ENCODE results near the gene POU2F1.

The POU2F1 gene

DNA sequence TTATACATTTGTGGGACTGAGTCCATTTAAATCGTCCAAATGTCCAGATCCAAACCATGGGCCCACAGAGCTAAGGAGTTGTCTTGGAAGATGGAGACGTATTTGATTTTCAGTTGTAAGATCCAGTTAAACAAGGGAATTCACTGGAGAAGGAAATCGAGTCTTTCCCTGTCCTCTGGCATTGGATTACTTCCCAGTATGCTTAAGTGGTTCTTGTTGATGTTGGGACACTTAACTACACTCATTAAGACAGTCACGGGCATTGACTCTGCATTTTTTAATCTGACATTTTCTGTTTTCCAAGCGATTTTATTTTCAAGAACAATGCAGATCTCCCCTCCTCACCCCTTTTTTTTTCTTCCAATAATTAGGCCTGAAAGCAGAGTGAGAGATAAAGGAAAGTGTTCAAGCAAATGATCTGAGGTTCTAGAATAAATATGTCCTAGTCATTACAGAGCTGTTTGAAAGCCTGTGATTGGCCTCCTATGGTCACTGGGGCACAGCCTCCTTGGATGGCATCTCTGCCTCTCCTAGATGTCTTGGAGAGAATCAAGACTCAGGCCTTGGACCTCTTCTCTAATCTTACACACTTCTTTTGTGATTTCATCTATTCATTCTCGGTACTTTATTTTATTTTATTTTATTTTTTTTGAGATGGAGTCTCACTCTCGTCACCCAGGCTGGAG lies 248.7 kb downstream of the POU2F1 start:
- DNase-seq (ENCODE audit: low spot score) = no peak

DNA sequence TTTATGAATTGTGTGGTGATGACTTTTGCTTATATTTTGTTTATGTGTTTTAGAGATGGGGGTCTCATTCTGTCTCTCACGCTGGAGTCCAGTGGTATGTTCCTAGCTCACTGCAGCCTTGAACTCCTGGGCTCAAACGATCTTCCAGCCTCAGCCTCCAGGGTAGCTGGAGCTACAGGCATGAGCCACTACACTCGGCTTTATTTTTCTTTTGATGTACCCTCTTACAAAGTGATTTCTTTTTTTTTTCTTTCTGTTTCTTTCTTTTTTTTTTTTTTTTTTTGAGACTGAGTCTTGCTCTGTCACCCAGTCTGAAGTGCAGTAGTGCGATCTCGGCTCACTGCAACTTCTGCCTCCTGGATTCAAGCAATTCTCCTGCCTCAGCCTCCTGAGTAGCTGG lies 250.9 kb downstream of the POU2F1 start:
- no peak for DNase-seq (ENCODE audit: low spot score)

GRCh38 chr1:167472752-167473521 lies 252.3 kb downstream of the POU2F1 start:
- no peak for DNase-seq (ENCODE audit: low spot score)

DNA sequence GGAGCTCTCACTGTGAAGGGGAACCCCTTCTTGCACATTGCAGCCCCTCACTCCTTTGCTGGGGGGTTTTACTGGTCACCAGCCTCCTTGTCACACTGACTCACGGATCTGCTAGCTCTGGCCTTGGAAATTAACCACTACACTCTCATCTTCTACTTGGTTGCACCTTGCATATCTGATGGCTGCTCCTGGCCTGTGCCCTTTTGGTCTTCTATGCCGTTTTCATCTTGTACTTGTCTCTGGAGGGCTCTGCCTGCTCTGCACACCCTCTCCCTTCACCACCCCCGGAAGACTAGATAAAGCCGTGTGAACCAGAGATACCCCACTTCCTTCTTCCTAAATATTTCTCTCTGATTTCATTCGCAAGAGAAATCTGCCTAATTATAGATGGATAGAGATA lies 253.1 kb downstream of the POU2F1 start:
- no peak for DNase-seq (ENCODE audit: low spot score)

DNA sequence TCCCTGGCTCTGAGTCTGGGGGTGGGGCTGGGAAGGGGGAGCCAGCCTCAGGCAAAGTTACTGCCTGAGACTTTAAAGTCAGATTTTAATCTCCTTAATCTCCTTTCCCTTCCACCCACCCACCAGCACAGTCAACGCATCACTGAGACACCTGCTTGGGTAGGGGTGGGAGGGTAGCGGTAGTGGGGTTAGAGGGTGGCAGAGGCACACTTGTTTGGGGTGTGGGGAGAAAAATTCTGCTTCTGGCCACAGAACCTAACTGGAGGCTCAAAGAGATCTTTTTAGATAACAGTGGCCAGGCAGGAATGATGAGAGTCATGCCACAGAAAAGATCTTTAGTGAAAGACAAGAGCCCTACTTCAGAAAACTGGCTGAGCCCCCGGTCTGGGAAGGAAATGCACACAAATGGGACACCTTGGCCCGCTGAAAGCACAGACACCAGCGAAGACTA lies 253.5 kb downstream of the POU2F1 start:
- no peak for DNase-seq (ENCODE audit: low spot score)

DNA sequence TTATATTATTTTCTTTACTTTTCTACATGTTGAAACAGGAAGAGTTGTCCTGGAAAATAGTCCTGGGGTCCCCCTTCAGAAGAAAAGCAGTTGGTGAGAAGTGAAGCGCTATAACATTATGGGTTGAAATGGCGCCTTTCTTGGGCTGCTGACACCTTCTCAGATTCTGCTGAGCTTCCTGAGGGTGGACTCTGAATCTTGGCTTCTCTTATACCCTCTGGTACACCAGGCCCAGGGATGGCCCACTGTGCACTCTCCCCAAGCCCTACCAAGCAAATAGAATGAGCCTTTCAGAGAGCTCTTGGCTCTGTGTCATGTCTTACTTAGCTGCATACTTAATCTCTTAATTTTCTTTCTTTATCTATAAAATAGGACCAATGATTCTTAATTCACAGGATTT lies 255.4 kb downstream of the POU2F1 start:
- DNase-seq (ENCODE audit: low spot score) = no peak
